HG02678 (cell line): ENCODE data around the gene PAXX.
A peak's percentile ranks its signal among the peaks of the same experiment; 100 is the strongest.

Experiments
- ATAC-seq: cut with Tn5 transposase; IDR thresholded peaks from one replicate; pipeline ENCODE4 v1.9.1; 2021; ENCODE audit warnings: mild to moderate bottlenecking, moderate library complexity; ENCODE audit not compliant: unreplicated experiment

The PAXX gene, protein sequence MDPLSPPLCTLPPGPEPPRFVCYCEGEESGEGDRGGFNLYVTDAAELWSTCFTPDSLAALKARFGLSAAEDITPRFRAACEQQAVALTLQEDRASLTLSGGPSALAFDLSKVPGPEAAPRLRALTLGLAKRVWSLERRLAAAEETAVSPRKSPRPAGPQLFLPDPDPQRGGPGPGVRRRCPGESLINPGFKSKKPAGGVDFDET

DNA sequence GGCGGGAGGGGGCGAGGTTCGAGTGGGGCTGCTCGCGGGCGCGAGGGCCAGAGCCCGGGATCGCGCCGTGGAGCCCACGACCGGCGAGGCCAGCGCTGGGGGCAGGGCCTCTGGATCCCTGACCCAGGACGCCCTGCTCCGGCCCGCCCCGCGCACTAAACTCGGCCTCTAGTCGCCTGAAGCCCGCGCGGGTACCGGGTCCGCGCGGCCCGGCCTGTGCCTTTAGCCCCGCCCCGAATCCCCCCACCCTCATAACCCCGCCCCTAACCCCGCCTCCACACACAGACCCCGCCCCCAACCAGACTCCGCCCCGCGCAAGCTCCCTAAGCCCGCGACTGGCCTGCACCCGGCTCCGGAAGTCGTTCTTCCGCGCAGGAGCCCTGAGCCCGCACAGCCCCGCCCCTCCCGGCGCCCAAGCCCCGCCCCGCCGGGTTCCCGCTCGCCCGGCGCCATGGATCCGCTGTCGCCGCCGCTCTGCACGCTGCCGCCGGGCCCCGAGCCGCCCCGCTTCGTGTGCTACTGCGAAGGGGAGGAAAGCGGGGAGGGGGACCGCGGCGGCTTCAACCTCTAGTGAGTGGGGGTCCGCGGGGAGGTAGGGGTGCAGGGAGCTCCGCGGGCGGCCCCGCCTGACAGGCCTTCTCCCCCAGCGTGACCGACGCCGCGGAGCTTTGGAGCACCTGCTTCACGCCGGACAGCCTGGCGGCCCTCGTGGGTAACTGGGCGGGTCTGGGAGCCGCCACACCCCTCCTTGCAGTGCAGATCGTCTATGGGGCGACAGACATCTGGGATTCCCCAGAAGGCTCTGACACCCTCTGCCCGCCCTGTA is at the start of gene PAXX:
Gene PAXX, plus strand, starts transcription at position 430 of the 826 bp plus-strand sequence. Its CDS starts 22 bp downstream, at position 452.
- peak; percentile 76 for ATAC-seq

DNA sequence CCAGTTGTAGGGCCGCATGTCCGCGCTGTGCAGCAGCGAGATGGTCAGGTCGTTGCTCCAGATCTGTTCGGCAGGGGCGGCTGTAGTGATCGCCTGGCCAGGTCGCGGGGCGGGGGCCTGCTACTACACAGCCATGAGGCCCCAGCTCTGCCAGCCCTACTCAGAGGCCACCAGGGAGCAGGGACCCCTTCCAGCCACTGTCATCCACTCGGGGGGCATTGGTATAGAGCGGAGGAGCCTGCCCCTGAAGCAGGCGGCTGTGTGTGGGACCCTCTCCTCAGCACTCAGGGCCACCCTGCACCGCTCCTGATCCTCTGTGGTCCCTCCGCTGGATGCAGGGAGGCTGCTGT is 49.4 kb upstream of the PAXX start:
- ATAC-seq: no peak

DNA sequence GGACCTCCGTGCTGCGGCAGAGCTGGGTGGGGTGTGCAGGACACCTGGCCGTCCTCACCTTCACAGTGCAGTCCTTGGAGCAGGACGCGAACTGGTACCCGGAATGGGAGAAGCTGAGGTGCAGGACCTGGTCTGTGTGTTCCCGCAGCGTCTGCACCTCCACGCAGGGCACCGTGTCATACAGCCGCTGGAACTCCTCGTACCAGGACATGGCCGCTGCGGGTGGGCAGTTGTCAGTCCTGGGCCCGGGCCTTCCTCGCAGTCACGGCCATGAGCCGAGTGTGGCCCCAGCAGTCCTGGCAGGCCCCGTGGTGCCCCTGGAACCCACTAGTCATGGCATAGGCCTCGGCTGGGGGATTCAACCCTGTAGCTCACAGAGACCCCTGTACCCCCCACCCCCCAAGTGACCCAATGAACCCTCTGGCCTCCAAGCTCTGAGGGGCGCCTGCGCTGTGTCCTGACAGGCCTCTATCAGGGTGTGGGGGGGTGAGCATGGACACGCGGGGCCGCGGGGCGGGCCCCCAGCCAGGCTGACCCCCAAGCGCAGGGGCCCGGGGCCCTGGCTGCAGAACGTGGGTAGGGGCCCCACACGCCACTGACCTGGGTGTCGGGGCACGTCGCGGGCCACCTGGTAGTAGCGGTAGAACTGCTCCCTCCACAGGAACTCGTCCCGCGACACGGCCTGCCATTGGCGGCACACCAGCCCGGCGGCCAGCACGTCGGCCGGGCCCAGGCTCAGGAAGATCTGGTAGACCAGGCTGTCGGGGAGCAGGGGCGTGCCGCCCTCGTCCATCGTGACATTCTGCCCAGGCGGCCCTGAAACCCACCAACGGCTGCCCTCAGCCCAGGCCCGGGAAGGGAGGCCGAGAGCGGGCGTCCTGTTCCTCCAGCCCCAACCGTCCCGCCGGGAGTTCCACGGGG is 48.7 kb upstream of the PAXX start:
- peak; percentile 11 for ATAC-seq

DNA sequence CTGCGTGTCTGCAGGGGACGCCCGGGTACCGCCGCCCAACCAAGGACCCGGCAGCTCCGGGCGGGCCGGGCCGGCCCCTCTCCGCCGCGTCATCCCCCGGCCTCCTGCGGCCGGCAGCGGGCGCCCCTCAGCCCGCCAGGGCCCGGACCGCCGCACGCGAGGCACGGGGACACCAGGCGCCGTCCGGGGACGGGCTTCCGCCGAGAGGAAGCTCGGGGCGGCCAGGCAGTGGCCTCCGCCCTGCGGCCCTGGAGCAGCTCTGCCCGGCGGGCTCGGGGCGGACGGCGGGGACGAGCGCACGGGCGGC is 48.1 kb upstream of the PAXX start:
- no peak for ATAC-seq

DNA sequence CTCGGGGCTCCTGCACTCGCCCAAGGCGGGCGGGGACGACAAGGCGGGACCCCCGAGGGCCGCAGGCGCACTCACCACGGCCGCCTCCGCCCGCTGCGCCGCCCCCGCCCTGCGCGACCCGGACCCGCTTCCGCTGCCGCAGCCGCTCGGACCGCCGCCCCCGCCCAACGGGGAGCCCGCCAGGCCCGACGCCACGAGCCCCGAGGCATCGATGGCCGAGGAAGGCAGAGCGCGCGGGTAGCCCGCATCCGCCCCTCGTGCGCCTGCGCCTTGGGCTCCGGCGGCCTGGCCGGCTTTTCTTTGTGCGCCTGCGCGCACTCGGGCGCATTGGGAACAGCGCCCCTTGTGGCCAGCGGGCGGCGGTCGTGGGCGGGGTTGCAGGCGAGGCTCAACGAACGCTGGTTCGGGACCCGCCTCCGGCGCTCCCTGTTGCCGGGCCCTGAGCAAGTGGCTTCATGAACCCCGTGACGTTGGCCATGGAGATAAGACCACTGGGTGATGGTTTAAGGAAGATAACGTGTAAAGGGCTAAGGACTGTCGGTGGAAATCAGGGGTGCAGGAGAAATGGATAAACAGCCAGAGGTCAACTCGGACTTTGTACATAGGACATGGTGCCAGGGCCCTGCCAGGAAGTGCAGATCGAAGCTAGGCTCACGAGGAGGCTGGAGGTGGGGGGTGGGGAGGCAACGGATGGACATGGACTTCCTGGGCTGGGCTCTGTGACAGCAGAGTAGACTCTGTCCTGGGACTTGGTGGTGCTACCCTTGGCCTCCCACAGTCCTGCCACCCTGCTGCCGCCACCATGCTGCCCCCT is 47.5 kb upstream of the PAXX start, which contains the start of the genes C8G and FBXW5:
Gene C8G, plus strand, starts transcription at position 725 of the 814 bp plus-strand sequence. Its CDS starts 78 bp downstream, at position 803.
Gene FBXW5, minus strand, starts transcription at position 220 of the 814 bp plus-strand sequence. CDS start 655 bp downstream, outside the sequence.
- peak; percentile 77 for ATAC-seq

DNA sequence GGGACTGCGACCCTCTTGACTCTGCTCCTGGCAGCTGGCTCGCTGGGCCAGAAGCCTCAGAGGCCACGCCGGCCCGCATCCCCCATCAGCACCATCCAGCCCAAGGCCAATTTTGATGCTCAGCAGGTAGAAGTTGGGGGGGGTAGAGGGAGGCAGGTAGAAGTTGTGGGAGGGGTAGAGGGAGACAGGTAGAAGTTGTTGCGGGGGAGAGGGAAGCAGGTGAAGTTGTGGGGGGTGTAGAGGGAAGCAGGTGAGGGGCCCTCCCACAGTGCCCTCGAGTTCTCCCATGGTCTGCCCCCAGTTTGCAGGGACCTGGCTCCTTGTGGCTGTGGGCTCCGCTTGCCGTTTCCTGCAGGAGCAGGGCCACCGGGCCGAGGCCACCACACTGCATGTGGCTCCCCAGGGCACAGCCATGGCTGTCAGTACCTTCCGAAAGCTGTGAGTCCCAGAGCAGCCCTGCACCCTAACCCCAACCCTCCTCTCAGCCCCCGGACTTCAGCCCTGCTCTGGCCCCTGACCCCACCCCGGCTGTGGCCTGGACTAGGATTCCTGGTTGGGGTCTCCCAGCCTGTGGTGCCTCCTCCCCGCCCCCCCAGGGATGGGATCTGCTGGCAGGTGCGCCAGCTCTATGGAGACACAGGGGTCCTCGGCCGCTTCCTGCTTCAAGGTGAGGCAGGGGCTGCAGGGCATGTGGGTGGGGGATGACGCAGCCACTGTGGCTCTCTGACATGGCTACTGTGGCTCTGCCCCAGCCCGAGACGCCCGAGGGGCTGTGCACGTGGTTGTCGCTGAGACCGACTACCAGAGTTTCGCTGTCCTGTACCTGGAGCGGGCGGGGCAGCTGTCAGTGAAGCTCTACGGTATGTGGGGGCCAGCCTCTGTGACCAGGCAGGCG is 46.6 kb upstream of the PAXX start:
- ATAC-seq: no peak

DNA sequence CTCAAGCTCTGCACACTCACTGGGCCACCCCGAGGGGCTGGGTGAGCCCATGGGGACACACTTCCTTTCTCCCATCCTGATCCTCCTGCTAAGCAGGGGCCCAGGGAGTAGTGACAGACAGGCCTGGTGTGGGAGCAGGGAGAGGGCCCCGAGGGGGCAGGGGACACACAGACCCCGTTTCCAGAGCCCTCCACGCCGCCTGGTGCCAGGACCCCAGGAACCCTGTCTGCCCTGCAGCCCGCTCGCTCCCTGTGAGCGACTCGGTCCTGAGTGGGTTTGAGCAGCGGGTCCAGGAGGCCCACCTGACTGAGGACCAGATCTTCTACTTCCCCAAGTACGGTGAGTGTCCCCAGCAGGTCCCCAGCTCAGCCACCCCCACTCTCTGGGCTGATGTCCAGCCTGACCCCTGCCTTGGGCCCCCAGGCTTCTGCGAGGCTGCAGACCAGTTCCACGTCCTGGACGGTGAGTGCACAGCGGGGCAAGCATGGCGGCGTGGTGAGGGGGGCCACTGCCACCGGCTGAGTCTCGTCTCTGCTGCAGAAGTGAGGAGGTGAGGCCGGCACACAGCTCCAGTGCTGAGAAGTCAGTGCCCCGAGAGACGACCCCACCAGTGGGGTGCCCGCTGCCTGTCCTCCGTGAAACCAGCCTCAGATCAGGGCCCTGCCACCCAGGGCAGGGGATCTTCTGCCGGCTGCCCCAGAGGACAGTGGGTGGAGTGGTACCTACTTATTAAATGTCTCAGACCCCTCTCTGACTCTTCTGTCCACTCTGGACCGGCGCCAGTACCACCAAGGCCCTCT is 45.8 kb upstream of the PAXX start:
- ATAC-seq: no peak

DNA sequence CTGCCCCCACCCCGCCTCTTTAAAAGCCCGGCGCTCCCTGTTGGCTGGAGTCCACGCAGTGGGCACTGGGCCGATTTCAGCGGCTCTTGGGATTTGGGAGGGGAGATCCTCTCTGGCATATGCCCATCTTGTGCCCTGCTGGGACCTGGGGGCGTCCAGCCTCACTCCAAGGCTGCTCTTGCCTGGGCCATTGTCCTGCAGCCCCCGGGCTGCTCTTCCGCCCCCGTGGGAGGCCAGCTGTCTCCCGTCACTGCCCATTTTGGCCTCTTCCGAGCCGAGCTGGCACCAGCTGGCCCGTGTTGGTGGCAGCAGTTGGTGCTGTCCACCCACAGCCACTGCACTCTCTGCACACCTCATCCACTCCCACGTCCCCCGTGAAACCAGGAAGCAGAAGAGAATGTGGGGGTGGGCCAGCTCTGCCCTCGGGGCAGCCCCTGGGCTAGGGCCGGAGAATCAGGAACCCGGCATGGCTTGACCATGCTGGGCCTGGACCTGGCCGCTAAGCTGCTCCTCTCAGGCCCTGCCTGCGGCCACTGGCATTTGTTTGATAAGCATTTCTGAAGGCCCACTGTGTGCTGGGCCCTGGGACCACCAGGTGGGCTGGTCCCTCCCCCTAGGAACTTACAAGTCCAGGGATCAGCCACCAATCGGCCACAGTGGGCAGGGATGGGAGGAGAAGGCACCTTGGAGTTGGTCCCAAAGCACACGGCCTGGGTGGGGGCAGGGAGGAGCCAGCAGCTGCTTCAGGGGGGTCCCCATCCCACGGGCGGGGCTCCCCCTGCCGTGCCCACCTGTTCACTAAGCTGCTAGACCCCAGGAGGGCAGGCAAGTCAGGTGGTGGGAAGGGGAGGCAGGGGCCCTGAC is 45.0 kb upstream of the PAXX start:
- no peak for ATAC-seq

DNA sequence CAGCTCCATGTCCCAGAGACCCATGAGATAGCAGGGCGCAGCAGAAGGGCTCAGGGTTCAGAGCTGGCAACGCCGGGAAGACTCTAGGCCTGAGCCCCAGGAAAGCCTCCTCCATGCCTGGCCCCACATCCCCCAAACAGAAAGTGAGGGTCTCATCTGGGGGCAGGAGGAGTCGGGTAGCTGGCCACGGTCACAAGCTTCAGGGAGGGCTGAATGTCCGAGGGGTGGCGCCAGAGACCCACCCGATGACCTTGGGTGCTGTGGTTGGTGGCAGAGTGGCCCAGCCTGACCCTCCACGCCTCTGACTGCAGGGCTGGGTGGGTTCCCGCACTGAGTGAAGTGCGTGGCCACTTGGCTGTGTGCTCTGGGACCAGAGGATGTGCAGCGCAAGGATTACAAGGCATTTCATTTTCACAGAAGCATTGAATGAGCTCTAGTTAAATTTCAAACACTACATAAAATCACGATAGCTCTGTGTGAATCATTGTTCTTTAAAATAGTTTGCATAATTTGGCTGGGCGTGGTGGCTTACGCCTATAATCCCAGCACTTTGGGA is 44.2 kb upstream of the PAXX start:
- ATAC-seq: no peak

DNA sequence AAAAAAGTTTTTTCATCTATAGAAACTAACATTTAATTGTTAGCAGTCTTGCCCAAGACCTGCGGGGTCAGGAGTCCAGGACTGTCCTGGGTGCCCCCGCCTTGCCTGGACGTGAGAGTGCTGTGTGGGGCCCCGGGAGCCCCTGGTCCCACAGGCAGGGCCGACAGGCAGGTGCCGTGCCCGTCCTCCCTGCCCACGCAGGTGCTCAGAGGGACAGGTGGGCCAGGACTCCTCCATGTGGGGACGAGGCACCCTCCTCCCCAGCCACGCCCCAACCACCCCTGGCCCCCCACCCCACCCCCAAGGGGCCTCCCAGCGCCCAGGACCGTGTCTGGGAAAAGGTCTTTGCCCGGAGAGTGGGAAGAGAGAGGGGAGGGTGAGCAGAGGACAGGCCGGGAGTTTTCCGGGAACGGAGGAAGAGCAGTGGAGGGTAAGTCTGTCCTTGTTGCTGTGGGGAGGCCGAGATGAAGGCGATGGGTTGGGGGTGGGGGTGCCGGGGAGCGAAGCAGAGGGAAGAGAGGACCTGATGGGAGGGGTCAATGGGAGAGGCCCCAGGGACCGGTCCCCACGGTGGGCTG is 42.9 kb upstream of the PAXX start:
- no peak for ATAC-seq

DNA sequence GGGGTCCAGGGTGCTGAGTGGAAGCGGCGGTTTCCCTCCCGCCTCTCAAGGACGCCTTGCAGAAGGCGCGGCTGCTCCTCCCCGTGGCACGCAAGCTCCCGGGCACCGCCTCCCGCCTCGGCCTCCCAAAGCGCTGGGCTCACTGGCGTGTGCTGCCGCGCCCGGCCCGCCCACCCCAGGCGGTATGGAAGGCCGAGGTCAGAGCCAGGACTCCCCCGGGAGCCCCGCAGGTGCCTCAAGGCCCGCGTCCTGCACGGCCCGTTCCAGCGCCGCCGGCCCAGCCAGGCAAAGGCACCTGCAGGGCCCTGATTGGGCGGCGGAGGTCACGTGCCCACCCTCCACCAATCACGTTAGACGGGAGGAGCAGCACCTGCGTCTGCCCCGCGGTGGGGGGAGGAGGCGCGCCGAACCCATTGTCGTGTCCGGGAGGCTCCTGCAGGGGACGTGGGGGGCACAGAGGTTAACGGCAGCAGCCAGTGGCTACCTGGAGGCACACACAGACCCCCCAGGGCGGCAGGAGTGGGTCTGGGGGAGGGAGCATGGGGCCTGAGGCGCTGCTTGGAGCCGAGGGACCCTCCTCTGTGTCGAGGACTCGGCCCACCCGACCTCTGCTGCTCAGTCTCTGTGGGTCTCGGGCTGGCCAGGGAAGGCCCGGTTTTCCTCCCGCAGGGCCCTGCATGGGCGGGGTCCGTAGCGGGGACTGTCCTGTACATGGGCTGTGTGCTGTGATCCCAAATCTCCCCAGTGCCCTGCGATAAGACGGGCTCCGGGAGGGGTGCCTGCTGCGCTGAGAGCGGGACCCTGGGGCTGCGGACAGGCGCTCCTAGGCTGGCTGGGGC is 42.2 kb upstream of the PAXX start:
- ATAC-seq: peak; percentile 86

DNA sequence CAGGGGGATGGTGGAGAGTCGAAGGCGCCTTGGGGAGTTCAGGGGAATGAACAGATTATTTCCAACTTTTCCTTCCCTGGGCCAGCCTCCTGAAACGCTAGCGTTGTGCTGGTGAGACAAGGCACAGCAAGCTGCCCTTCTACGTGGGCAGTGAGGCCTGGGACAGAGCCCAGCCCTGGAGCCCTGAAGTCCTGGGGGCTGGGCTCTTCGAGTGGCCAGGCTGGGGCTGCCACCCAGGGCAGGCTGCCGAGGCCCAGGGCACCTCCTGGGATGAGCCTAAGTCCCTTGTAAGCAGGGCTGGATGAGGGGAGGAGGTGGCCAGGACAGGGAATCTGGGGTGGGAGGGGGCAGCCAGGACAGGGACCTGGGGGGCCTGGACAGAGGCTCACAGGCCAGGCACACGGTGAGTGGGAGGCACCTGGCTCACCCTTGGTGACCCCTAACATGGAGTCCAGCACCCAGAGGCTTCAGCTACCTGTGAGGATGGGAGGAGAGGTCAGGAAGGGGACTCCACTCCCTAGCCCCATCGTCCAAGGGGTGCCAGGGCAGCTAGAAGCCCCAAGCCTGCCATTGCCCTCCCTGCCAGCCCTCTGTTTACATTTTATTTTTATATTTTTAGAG is 41.5 kb upstream of the PAXX start:
- no peak for ATAC-seq

DNA sequence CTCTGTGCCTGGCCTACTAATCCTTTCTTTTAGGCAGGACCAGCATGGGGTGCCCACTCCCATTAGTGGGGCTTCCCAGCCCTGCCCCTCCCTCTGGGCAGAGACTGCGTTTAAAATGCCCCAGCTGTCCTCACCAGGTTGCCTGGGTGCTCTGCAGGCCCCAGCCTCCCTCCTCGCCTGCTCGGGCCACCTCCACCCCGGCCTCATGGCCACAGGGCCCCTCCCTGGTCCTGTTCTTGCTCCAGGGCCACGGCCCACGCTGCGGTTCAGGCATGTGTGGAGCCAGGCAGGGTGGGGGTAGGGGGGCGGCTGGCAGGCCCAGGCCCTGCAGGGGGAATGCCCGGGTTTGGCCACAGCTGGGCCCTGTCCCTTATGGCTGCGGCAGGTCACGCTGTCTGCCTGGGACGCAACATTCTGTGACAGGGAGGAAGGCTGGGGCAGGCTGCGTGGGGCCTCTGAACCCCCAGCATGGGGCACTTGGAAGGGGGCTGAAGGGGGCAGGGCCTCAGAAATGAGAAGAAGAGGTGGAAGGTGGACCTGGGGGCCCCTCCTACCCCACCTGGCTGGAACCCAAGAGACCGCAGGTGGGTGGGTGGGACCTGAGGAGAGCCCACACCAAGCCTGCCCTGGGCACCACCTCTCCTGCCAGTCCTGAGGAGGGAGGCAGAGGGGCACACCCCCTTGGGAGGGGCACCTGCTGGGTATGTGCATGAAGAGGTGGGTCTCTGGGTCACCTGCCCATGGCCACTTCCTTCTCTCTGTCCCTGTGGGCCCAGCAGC is 40.5 kb upstream of the PAXX start, which contains the start of gene LCN12:
Gene LCN12, plus strand, starts transcription at position 733 of the 780 bp plus-strand sequence. CDS start 55 bp downstream, outside the sequence.
- no peak for ATAC-seq

DNA sequence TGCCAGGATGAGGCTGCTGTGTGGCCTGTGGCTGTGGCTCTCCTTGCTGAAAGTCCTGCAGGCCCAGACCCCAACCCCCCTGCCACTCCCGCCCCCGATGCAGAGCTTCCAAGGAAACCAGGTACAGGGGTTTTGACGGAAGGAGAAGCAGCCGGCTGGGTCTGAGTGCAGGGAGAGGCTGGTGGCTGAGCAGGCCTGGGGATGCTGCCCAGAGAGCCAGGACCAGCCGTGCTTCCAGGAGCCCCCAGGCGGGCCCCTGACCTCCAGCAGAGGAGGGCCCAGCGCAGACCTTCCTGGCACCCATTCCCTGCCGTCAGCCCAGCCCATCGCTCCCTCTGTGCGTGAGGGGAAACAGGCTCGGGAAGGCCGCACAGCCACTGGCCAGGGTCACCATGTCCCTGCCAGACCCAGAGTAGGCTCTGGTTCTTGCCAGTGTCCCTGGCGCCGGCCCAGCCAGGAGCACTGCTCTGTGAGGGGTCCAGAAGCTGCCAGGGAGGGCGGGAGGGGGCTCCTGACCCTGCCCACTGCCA is 39.8 kb upstream of the PAXX start:
- no peak for ATAC-seq
